ENCODE results near the gene RASA3. TPM values are rescaled to one million over a fixed set of nuclear protein-coding genes. Genes with fewer than 3 reads are reported as not detected.

Gene RASA3
- total and polyA plus RNA-seq, 9 of the 15 experiments (the other 6 are each of a cell fraction or from before 2014, with no cell fraction given): 0.72 to 25.3 (median 14.4) TPM

- TF ChIP-seq ATF7 (IDR thresholded peaks at IDR 0.05) (0 out of 2 replicates have a peak, but pooled peaks have one; percentile 5), YBX1 (IDR thresholded peaks at IDR 0.05) (no peak), SMAD4 (CRISPR knock-in tag; conservative IDR thresholded peaks at IDR 0.05) (0 out of 2 replicates have a peak, but pooled peaks have one; percentile 24), ARID4B (CRISPR knock-in tag; IDR thresholded peaks at IDR 0.05) (0 out of 2 replicates have a peak, but pooled peaks have one; percentile 3), MIER1 (IDR thresholded peaks at IDR 0.05; ENCODE audit: low read depth) (0 out of 2 replicates have a peak, but pooled peaks have one; percentile 31), GTF2F1 (IDR thresholded peaks at IDR 0.05; ENCODE audit: low read depth, low read length) (no peak), L3MBTL2 (IDR thresholded peaks at IDR 0.05) (0 out of 2 replicates have a peak, but pooled peaks have one; percentile 21), TEAD1 (CRISPR knock-in tag; IDR thresholded peaks at IDR 0.05) (0 out of 4 replicates have a peak, but pooled peaks of 1 of the 2 experiments have one; percentile 11), HDAC2 (IDR thresholded peaks at IDR 0.05) (0 out of 2 replicates have a peak, but pooled peaks have one; percentile 38), MAX (CRISPR knock-in tag; IDR thresholded peaks at IDR 0.05) (peak; percentile 69), HMG20A (CRISPR knock-in tag; conservative IDR thresholded peaks at IDR 0.05) (no peak), RBFOX2 (IDR thresholded peaks at IDR 0.05; ENCODE audit: low read depth, low read length) (peak; percentile 71), SAFB (IDR thresholded peaks at IDR 0.05; ENCODE audit: borderline replicate concordance, low read depth, low read length) (peak; percentile 67), CTCF (IDR thresholded peaks at IDR 0.05 in 2 of 3, conservative IDR thresholded peaks at IDR 0.05 in 1 of 3; ENCODE audit: insufficient read depth in 2 of 3, low read depth in 1 of 3, low read length in 3 of 3) (no peak), FOXK2 (conservative IDR thresholded peaks at IDR 0.05 in 1 of 2, IDR thresholded peaks at IDR 0.05 in 1 of 2; ENCODE audit: low read depth in 2 of 2) (no peak), ZBTB12 (CRISPR knock-in tag; IDR thresholded peaks at IDR 0.05) (no peak), DPF2 (IDR thresholded peaks at IDR 0.05) (0 out of 2 replicates have a peak, but pooled peaks have one; percentile 45), DNMT1 (IDR thresholded peaks at IDR 0.05) (no peak), SNAPC5 (CRISPR knock-in tag; IDR thresholded peaks at IDR 0.05) (no peak)
These were observed 622 bp downstream of the RASA3 start (continued) for GRCh38 chr13:114131583-114132418.

Data from K562 (cell line).